Neural cell (in vitro differentiated cells): ENCODE results near the gene PTPRG. TPM values are rescaled to one million over a fixed set of nuclear protein-coding genes. Genes with fewer than 3 reads are reported as not detected.

Experiments
- polyA plus RNA-seq: library from polyadenylated mRNA; depleted of rRNA; stranded (reverse); fragments of >200 nt; gene quantifications from 2 replicates; pipeline ENCODE4 v1.2.3, GENCODE V29; 2014
- small RNA-seq, 3 experiments: library from RNA; depleted of rRNA; stranded (forward); fragments of <200 nt; gene quantifications; one replicate each; pipeline ENCODE3, GENCODE V24; 2012

Gene PTPRG
- polyA plus RNA-seq, 1 donor from 2014 or later: 33.1 TPM

Small RNA genes lying within 50 kb of the gene (small RNA-seq; reads per million reads assigned to genes)
- gene RF00019 (0 to 1.2 (median 0) reads per million in 3 experiments), gene RNU2-10P (0 to 0.33 (median 0.03) reads per million in 3 experiments)
